ENCODE data around the gene ATF3. TPM values are rescaled to one million over a fixed set of nuclear protein-coding genes. Genes with fewer than 3 reads are reported as not detected.
A peak's percentile ranks its signal among the peaks of the same experiment; 100 is the strongest.
"Not testable (repeated sequence)": the region's sequence is repeated elsewhere in the genome, so short reads cannot be mapped to it uniquely, and the experiment has no call there.

ATF3 gene
- total RNA-seq, 1 donor from 2014 or later: 2.7 TPM

DNA sequence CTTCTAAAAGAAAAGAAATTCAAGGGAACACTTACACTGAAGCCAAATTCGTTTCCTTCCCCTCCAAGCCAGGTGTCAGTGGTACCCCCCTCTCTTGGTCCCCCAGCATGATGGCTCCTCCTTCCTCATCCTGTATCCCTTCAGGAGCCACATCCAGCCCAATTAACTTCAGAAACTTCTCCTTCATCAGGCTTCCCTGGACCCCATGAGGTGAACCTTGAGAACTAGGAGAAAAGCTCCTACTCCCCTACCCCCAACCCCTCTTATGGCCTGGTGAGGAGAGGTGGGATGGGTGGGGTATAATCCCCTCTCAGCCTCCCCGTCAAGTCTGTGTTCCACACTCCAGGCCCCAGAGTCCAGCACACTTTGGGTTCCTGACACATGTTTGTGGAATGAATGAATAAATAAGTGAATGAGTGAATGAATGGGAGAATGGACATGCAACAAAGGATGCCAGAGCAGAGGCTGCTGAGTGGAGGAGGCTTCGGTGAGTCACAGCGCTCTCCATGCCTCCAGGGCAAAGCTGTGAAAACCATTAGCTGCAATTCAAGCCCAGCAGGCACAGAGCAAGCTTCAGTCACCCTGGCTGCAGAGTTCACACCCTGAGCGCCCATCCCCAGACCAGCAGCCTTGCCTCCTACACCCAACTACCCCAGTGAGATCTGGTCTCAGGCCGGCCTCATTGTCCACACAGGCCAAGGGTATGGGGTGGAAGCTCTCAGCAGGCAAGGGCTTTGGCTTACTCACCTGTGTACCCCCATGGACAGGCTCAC lies 47.3 kb downstream of the ATF3 start:
- peak; percentile 54 for ATAC-seq

DNA sequence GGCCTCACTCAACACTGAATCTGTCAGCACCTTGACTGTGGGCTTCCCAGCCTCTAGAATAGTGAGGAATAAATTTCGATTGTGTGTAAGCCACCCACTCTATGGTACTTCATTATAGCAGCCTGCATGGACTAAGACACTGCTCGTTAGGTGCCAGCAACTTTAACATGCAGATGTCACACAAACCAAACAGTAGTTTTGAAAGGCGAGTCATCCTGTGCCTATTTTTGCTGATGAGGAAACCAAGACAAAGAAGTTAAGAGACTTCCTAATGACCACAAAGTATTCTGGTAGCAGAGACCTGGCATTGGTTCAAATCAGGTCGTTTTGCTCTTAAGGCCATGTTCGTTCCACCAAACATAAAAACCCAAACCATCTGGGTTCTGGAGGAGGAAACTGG lies 48.2 kb downstream of the ATF3 start:
- no peak for ATAC-seq

DNA sequence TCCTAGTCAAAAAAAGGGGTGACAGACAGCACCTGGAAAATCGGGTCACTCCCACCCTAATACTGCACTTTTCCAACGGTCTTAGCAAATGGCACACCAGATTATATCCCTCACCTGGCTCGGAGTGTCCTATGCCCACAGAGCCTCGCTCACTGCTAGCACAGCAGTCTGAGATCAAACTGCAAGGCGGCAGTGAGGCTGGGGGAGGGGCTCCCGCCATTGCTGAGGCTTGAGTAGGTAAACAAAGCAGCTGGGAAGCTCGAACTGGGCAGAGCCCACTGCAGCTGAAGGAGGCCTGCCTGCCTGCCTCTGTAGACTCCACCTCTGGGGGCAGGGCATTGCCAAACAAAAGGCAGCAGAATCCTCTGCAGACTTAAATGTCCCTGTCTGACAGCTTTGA lies 49.7 kb downstream of the ATF3 start:
- not testable (repeated sequence) for ATAC-seq

DNA sequence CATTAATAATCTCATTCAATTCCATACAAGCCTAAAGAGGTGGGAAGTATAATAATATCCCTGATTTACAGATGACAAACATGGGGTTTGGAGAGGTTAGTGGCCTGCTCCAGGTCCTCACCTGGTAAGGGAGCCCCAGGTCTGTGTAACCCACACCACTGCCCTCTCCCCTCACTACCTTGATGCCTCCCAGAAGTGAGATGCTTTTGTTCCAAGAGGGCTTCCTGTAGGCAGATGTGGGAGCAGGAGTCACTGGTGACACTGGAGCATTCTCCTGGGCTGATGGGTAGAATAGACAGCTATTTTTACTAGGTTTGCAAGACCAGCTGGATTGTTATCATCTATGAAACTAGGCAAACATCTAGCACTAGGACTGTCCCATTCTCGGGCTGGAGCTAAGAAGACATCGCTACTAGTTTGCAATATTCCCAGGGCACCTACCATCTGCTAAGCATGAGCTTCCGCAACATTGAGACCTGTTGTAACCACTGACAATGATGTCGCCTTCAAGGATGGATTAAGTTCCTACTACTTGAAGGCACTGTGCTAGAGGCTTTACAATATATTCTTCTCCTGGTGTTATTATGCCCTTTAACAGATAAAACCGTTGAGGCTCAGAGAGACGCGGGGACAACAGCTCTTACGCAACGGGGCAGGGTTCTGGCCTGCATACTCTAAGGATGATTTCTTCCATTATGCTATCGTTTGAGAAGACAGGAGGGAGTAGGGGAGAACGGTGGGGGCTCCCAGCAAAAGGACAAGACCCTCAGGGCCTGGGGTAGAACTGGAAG lies 56.0 kb downstream of the ATF3 start:
- no peak for ATAC-seq

DNA sequence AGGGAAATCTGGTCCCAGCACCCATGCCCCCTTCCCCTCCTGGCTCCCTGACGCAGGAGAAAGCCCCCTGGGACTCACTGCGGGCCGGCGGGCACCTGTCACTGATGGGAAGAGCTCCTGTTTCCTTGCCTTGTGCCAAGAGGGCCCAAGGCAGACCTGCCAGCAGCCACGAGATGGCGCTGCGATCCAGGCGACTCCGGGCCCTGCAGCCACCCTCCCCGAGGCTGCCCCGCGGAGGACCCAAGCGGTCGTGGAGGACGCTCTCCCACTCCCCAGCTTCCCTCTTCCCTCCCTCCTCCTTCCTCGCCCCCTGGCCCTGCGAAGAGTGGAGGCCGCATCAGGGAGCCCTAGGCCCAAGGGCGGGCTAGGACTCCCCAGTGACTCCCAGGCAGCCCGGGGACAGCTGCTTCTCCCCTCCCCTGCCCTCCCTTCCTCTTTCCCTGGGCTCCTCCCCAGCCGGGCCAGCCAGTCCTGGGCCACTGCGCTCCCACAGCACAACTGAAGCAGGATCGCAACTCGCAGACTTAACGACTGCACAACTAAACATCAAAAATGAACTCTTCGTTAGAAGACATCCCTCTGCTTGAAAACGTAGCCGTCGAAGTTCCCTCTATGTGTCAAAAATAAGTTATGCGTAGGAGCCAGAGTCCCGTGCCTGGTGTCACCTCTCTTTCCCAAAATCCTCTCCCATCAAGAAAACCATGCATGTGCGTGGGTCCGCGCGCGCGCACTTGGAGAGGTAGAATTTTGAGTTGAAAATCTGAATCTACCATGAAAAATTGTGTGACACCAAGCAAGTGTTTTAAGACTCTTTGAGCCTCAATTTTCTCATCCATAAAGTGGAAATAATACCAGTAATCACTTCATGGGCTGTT lies 56.9 kb downstream of the ATF3 start:
- peak; percentile 92 for ATAC-seq

DNA sequence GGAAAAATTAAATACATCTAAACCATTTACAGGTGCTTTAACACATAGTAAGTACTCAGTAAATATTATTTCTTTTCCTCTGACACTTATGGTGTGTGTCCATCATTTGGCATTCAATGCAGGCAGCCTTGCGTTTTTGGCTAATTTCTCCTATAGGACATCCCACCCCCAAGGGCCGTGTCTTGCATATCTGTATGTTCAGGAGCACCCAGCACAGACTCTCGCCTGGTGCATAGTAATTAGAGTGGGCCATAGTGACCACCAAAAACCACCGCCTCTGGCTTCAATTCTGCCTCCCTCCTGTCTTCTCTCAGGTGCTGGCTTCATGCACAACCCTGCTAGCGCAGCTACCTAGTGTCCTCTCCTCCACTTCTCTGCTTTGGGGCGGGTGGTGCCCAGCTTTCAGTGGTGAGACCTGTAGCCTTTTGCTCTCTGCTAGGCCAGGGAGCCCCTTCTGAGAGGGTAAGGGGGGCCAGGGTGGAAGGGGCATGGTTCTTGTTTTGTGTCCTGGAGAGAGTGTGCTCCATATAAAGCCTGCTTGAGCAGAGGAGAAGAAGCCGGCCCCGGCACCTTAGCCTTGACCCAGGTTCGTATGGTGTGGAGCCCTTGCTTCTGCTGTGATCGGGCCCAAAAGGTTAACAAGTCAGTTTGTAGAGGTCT lies 57.7 kb downstream of the ATF3 start:
- ATAC-seq: no peak

DNA sequence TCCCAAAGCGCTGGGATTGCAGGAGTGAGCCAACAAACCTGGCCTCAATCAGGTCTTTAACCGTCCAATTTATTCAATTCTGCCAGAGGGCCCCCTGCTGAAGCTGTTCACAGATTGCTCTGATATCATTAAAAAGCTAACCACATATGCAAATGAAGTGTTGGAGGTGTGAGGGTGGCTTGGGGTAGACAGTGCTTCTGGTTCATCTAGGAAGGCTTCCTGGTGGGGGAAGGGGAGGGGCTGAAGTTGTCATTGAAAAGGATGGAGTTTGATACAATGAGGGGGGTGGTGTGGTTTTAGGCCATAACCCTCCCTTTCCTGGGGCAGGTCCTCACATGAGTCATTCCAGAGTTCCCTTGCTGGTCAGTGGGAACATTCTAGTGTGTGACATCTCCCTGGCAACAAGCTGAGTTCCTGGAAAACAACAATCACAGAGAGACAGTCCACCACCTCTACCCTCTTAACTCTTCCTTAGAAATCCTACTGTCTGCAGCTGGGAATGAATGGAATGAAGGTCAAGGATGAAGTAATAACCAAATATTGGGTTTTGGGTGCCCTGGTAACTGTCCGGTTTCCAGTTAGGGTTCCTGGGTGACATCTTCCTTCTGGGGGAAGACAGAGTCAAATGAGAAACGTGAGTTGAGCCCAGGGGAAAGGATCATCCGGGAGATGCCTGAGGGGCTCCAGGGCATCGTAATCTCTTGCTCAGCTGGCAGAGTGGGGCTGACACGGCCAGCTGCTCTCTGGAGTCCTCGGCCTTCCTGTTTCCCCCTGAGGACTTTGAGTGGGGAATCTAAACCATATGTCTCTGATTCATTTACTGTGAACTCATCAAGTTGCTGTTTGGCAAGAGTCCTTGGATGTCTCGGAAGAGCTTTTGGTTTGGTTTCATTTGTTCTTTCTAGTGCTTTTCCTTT lies 58.9 kb downstream of the ATF3 start:
- peak; percentile 38 for ATAC-seq

DNA sequence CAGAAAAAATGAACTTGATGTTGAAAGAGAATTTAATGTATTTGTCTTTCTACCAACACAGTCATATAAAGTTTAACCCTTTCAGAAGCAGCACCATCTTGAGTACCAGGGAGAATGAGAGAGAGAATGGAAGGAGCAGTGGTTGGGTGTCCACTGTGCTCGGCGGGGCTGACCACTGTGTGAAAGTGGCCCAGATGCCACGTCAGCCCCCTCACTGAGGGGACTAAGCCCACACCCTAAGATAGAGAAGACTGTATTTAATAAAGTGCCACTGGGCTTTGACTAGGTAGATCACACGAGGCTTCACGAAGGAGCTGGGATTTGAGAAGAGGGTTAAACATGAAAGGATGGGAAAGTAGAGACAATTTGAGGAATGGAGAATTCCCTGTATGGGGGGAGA lies 59.9 kb downstream of the ATF3 start:
- no peak for ATAC-seq

DNA sequence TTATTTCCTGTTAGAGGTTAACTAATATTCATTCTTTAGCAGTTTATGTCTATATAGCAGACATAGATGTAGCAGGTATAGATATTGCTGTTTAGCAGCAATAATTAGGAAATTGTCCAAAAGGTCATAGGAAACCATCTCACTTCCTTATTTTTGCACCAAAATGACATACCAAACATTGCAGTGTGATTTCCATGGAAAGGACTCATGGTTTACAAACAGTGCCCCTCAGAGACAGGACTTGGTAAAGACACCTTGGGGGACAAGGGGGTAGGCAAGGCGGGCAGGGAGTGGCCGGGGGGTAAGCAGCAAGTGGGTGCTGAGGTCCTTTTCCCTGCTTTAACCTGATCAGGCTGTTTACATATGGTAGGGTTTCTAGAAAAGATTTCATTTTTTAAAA lies 60.5 kb downstream of the ATF3 start:
- ATAC-seq: no peak

DNA sequence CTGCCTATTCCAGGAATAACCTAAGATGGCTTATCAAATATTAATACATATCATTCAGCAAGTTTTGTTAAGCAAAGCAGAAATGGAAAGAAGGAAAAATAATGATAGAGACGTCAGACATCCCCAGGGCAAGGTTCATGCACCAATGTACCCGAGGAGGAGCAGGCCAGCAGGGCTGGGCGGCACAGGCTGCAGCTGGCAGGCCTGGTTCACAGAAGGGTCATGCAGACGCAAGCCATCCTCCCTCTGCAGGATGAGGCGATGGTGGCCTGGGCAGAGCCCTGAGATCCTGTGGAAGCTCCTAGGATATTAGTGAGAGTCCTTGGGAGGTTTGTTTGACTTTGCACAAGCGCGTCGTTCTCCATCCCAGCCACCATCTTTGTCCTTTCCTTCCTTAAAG lies 61.0 kb downstream of the ATF3 start:
- no peak for ATAC-seq

DNA sequence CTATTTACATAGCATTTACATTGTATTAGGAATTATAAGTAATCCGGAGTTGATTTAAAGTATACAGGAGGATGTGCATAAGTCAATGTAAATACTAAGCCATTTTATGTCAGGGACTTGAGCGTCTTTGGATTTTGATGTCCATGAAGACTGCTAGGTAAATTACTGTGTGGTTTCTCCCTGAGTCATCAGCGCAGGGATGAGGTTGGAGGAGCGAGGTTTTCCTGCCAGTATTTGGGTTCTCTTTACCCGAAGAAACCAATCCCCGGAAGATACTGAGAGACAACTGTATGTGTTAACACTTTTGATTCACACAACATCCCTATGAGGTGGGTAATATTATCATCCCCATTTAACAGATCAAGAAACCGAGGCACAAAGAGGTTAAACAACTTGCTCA lies 61.7 kb downstream of the ATF3 start:
- no peak for ATAC-seq

Other genes starting within 250 kb of the ATF3 start
- 5.7 TPM for gene PACC1, start 193.9 kb upstream of the ATF3 start, total RNA-seq
- gene NENF, start 175.8 kb upstream of the ATF3 start, total RNA-seq: 40.9 TPM
- 0.68 TPM for gene BATF3, start 91.1 kb downstream of the ATF3 start, total RNA-seq
- gene NSL1, start 183.0 kb downstream of the ATF3 start, total RNA-seq: 12.9 TPM
- gene TATDN3, start 183.1 kb downstream of the ATF3 start, total RNA-seq: 8.4 TPM
- gene SPATA45, start 238.9 kb downstream of the ATF3 start, total RNA-seq: not detected
- gene FLVCR1, start 249.5 kb downstream of the ATF3 start, total RNA-seq: 5.0 TPM